NCI-H1105 treated with DMSO at 0.1 percent for 48 hours (cell line): ENCODE data around the gene NLE1.

Experiments
- DNase-seq: peaks from one replicate; lab custom pipeline; 2025; lab: John Stamatoyannopoulos, UW

The NLE1 gene

GRCh38 chr17:35086164-35086563, 55.9 kb downstream of the NLE1 start:
- no peak for DNase-seq

- no peak for DNase-seq
Observed at GRCh38 chr17:35084987-35085386, 57.1 kb downstream of the NLE1 start.

GRCh38 chr17:35083071-35083470, 59.0 kb downstream of the NLE1 start:
- DNase-seq = no peak

- DNase-seq = peak; percentile 91
Observed at GRCh38 chr17:35082073-35082657, 59.9 kb downstream of the NLE1 start.

- DNase-seq = no peak
Observed at GRCh38 chr17:35081638-35082037, 60.5 kb downstream of the NLE1 start.

- no peak for DNase-seq
Observed at GRCh38 chr17:35080536-35080935, 61.6 kb downstream of the NLE1 start.

- DNase-seq = no peak
Observed at GRCh38 chr17:35079547-35080423, 62.3 kb downstream of the NLE1 start.
